Muscle layer of duodenum (tissue), 2 donors: Measurements from ENCODE around the gene TOR2A.

Source experiments
- H3K27ac ChIP-seq: one replicate; pipeline ENCODE4 v1.7.0; 2013; ENCODE audit warnings: mild to moderate bottlenecking, low read length
- H3K27me3 ChIP-seq: one replicate; pipeline ENCODE4 v1.7.0; 2013; ENCODE audit warnings: low read depth, mild to moderate bottlenecking, control low read depth, low read length
- H3K36me3 ChIP-seq, 2 donors: one replicate each; pipeline ENCODE4 v1.7.0; 2013; ENCODE audit warnings: low read length in 2 of 2, control low read depth in 1 of 2, mild to moderate bottlenecking in 1 of 2; ENCODE audit not compliant: insufficient read depth in 2 of 2, control insufficient read depth in 1 of 2
- H3K4me1 ChIP-seq, 2 donors: one replicate each; pipeline ENCODE4 v1.7.0; 2013; ENCODE audit warnings: low read length in 2 of 2, mild to moderate bottlenecking in 2 of 2, control low read depth in 1 of 2, moderate library complexity in 1 of 2; ENCODE audit not compliant: insufficient read depth in 2 of 2, control insufficient read depth in 1 of 2
- H3K4me3 ChIP-seq, 2 donors: one replicate each; pipeline ENCODE4 v1.7.0; 2013; ENCODE audit warnings: low read length in 2 of 2, low read depth in 1 of 2, mild to moderate bottlenecking in 1 of 2
- H3K9me3 ChIP-seq, 2 donors: one replicate each; pipeline ENCODE4 v1.7.0; 2013; ENCODE audit warnings: low read length in 2 of 2, control low read depth in 1 of 2, mild to moderate bottlenecking in 1 of 2; ENCODE audit not compliant: control insufficient read depth in 1 of 2
- donor health status: healthy.

The TOR2A gene

DNA sequence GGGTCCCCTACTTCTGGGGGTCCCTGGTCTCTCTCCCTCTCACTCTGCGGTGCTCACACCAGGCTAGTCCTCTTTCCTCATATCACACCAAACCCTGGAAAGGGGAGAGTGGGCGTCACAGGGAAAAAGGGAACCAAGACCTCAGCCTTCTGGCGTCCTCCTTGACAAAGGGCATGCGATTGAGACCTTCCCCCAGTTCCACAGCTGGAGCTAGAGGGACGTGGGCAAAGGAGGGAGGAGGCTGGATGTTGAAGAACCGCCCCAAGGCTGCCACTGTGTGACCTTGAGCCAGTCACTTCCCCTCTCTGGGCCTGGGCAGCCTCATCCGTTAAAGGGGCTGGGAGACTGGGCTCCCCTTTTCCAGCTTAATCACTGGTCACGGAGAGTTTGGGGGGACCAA is 18.5 kb upstream of the TOR2A start:
- Histone ChIP-seq H3K27ac (no peak overlapping the region), H3K27me3 (no peaks in the 10 kb centered on the region), H3K36me3 (peaks cover 0 to 17% of the 10 kb centered on the region in 2 donors), H3K4me3 (no peak overlapping the region), H3K4me1 (peaks cover 0 to 7% of the 10 kb centered on the region in 2 donors), H3K9me3 (no peaks in the 10 kb centered on the region)

GRCh38 chr9:127753148-127753547 is 18.1 kb upstream of the TOR2A start:
- Histone ChIP-seq H3K36me3 (peaks cover 0 to 20% of the 10 kb centered on the region in 2 donors), H3K4me1 (peaks cover 0 to 7% of the 10 kb centered on the region in 2 donors), H3K27ac (no peak overlapping the region), H3K4me3 (no peak overlapping the region), H3K27me3 (no peaks in the 10 kb centered on the region), H3K9me3 (no peaks in the 10 kb centered on the region)

- Histone ChIP-seq H3K4me3 (no peak overlapping the region), H3K27ac (no peak overlapping the region), H3K36me3 (peaks cover 0 to 20% of the 10 kb centered on the region in 2 donors), H3K4me1 (peaks cover 0 to 7% of the 10 kb centered on the region in 2 donors), H3K9me3 (no peaks in the 10 kb centered on the region), H3K27me3 (no peaks in the 10 kb centered on the region)
Measured at GRCh38 chr9:127751269-127752054, 16.4 kb upstream of the TOR2A start.

DNA sequence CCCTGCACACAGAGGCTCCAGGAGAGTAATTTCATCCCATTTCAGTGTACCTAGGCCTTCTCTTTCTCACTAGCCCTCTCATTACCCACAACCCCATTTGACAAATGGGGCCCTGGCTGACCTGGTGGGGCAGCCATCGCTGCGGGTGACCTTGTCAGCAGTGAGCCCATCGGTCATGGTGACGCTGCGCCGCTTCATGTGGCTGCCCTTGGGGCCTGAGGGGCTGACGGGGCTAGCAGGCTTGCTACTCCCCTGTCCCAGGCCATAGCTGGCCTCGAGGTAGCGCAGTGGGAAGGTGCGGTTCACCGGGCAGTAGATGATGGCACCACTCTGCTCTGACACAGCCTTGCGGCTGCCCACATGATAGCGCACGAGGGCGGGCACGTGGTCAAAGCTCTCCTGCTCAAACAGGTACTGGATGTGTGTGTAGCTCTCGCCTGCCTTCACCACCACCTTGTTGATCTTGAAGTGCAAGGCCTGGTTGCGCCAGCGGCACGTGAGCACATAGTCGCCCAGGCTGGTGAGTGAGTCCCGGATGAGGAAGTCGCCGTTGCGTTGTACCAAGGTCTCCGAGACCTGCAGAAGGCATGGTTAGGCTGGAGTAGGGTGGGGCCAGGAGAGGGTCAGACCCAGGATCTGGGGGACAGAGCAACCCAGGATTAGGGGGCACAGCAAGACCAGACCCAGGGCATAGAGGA is 14.1 kb upstream of the TOR2A start:
- H3K9me3 ChIP-seq: no peaks in the 10 kb centered on the region
- H3K4me1 ChIP-seq: peaks cover 0 to under 1% of the 10 kb centered on the region in 2 donors
- no peak overlapping the region for H3K4me3 ChIP-seq
- peaks cover 0 to 20% of the 10 kb centered on the region in 2 donors for H3K36me3 ChIP-seq
- no peak overlapping the region for H3K27ac ChIP-seq
- no peaks in the 10 kb centered on the region for H3K27me3 ChIP-seq

GRCh38 chr9:127746959-127747569 is 12.0 kb upstream of the TOR2A start:
- Histone ChIP-seq H3K4me1 (peaks cover 0 to 10% of the 10 kb centered on the region in 2 donors), H3K27ac (no peak overlapping the region), H3K36me3 (peaks cover 0 to 20% of the 10 kb centered on the region in 2 donors), H3K27me3 (no peaks in the 10 kb centered on the region), H3K9me3 (no peaks in the 10 kb centered on the region), H3K4me3 (no peak overlapping the region)

- H3K27ac ChIP-seq: no peak overlapping the region
- no peak overlapping the region for H3K4me3 ChIP-seq
- H3K4me1 ChIP-seq: peaks cover 5 to 22% of the 10 kb centered on the region in 2 donors
- H3K27me3 ChIP-seq: no peaks in the 10 kb centered on the region
- no peaks in the 10 kb centered on the region for H3K9me3 ChIP-seq
- H3K36me3 ChIP-seq: peaks cover 0 to 13% of the 10 kb centered on the region in 2 donors
Measured at GRCh38 chr9:127744398-127745110, 9.5 kb upstream of the TOR2A start.

DNA sequence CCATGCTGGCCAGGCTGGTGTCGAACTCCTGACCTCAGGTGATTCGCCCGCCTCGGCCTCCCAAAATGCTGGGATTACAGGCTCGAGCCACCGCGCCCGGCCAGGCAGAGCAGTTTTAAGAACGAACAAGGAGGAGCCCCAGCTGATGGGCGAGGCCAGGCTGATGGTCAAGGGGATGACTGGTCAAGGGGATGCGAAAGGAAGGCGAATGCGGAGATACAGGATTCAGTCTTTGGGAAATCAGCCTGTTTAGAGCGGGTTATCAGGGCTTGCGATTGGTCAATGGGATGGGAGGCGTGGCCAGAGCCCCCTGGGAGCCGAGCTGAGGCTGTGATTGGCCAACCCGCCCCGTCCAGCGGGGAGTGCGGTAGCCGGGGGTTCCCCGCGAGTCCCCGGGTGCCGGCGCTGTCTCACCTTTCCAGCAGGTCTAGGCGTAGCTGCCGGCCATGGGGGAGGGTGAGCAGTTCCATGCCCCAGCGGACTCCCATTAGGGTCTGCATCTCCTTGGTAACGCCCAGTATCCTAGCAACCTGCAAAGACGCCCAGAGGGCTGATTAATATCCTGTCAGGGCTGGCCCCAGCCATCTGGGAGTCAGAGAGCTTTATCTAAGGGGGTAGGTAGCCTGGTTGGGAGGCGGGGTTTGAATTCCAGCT is 7.5 kb upstream of the TOR2A start:
- no peaks in the 10 kb centered on the region for H3K36me3 ChIP-seq
- H3K27ac ChIP-seq: no peak overlapping the region
- H3K4me3 ChIP-seq: peak overlapping the region in 1 of 2 donors; percentile 40
- no peaks in the 10 kb centered on the region for H3K9me3 ChIP-seq
- peaks cover 5 to 22% of the 10 kb centered on the region in 2 donors for H3K4me1 ChIP-seq
- no peaks in the 10 kb centered on the region for H3K27me3 ChIP-seq

GRCh38 chr9:127741831-127742434 is 6.8 kb upstream of the TOR2A start:
- no peaks in the 10 kb centered on the region for H3K27me3 ChIP-seq
- H3K4me3 ChIP-seq: peak overlapping the region in 1 of 2 donors; percentile 40

GRCh38 chr9:127739614-127740330 is 4.7 kb upstream of the TOR2A start:
- Histone ChIP-seq H3K4me3 (no peak overlapping the region), H3K36me3 (no peaks in the 10 kb centered on the region), H3K27me3 (no peaks in the 10 kb centered on the region), H3K27ac (no peak overlapping the region), H3K9me3 (no peaks in the 10 kb centered on the region), H3K4me1 (peaks cover 9 to 27% of the 10 kb centered on the region in 2 donors)

More at GRCh38 chr9:127741831-127742434, 6.8 kb upstream of the TOR2A start:
- H3K9me3 ChIP-seq: no peaks in the 10 kb centered on the region
- peaks cover 5 to 22% of the 10 kb centered on the region in 2 donors for H3K4me1 ChIP-seq
- no peak overlapping the region for H3K27ac ChIP-seq
- no peaks in the 10 kb centered on the region for H3K36me3 ChIP-seq

GRCh38 chr9:127738666-127739065 is 3.6 kb upstream of the TOR2A start:
- Histone ChIP-seq H3K27ac (no peak overlapping the region), H3K27me3 (no peaks in the 10 kb centered on the region), H3K9me3 (no peaks in the 10 kb centered on the region), H3K4me1 (peaks cover 9 to 36% of the 10 kb centered on the region in 2 donors), H3K4me3 (no peak overlapping the region), H3K36me3 (no peaks in the 10 kb centered on the region)
